Lower leg skin (tissue), 3 donors: Measurements from ENCODE around the gene PRELID2.

Source experiments
- CTCF ChIP-seq, 3 donors: fragments of 450-650 bp; IDR thresholded peaks; one replicate each; pipeline ENCODE4 v1.5.1; 2016; ENCODE audit warnings: antibody characterized with exemption in 3 of 3, mild to moderate bottlenecking in 3 of 3, moderate library complexity in 2 of 3
- POLR2A ChIP-seq, 2 donors: fragments of 450-650 bp; IDR thresholded peaks; one replicate each; pipeline ENCODE4 v1.6.1; 2016 to 2017; ENCODE audit warnings: antibody characterized with exemption in 2 of 2, mild to moderate bottlenecking in 1 of 2, moderate library complexity in 1 of 2

- no peak for TF ChIP-seq CTCF (IDR thresholded peaks at IDR 0.05)
- TF ChIP-seq POLR2A (IDR thresholded peaks at IDR 0.05), result no peak
Measured at GRCh38 chr5:145847499-145848497, 12.7 kb upstream of the PRELID2 start.
